ENCODE results near the gene STK33. TPM values are rescaled to one million over a fixed set of nuclear protein-coding genes. Genes with fewer than 3 reads are reported as not detected.

Gene STK33
- total RNA-seq, 1 experiment from 2014 or later = 10.9 TPM

- TF ChIP-seq, protein P1, sequence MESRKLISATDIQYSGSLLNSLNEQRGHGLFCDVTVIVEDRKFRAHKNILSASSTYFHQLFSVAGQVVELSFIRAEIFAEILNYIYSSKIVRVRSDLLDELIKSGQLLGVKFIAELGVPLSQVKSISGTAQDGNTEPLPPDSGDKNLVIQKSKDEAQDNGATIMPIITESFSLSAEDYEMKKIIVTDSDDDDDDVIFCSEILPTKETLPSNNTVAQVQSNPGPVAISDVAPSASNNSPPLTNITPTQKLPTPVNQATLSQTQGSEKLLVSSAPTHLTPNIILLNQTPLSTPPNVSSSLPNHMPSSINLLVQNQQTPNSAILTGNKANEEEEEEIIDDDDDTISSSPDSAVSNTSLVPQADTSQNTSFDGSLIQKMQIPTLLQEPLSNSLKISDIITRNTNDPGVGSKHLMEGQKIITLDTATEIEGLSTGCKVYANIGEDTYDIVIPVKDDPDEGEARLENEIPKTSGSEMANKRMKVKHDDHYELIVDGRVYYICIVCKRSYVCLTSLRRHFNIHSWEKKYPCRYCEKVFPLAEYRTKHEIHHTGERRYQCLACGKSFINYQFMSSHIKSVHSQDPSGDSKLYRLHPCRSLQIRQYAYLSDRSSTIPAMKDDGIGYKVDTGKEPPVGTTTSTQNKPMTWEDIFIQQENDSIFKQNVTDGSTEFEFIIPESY (IDR thresholded peaks at IDR 0.05; ENCODE audit: extremely low read depth, insufficient replicate concordance, low read length) = no peak
- TF ChIP-seq ZNF274 (IDR thresholded peaks at IDR 0.05; ENCODE audit: low read depth, low read length) (no peak), ELF1 (IDR thresholded peaks at IDR 0.05; ENCODE audit: borderline replicate concordance, low read depth) (no peak), POLR2A (IDR thresholded peaks at IDR 0.05; ENCODE audit: borderline replicate concordance, extremely low read depth, insufficient read depth, insufficient read length) (no peak)
Measured at GRCh38 chr11:8564526-8564925, 29.5 kb downstream of the STK33 start (continued).

- RAD21 ChIA-PET (ENCODE audit: low non-redundant PET in 1 of 2, low total read pairs in 2 of 2, uncharacterized antibody in 2 of 2, unreplicated experiment in 2 of 2) = no interaction called here
- ATAC-seq (no peak), DNase-seq (ENCODE audit: low read depth, low spot score) (no peak)
- Histone ChIP-seq H3K36me3 (ENCODE audit: control insufficient read depth in 1 of 2, insufficient read depth in 2 of 2, low read length in 2 of 2) (no peaks in the 10 kb centered on the region), H3K27me3 (ENCODE audit: insufficient read depth, low read length) (no peaks in the 10 kb centered on the region), H2AFZ (ENCODE audit: low read depth, low read length, poor library complexity, severe bottlenecking) (no peak overlapping the region), H3K4me3 (replicated peaks in 1 of 2; ENCODE audit: low read depth in 1 of 2, low read length in 2 of 2) (no peak overlapping the region), H3K4me2 (ENCODE audit: low read length) (no peak overlapping the region), H3K27ac (ENCODE audit: low read depth, low read length) (no peak overlapping the region), H3K79me2 (ENCODE audit: insufficient read depth, low read length) (no peaks in the 10 kb centered on the region), H3K4me1 (ENCODE audit: control insufficient read depth in 1 of 2, insufficient read depth in 2 of 2, low read length in 2 of 2) (0 out of 4 replicates have a peak, but pooled peaks cover 0 to 4% of the 10 kb centered on the region in 2 experiments), H3K9me2 (ENCODE audit: insufficient read depth) (no peaks in the 10 kb centered on the region), H4K20me1 (ENCODE audit: insufficient read depth) (no peaks in the 10 kb centered on the region), H3K9me3 (ENCODE audit: control insufficient read depth in 1 of 2, insufficient read depth in 1 of 2, low read depth in 1 of 2, low read length in 2 of 2) (0 out of 4 replicates have a peak, but pooled peaks cover 0 to 4% of the 10 kb centered on the region in 2 experiments), H3K9ac (ENCODE audit: low read length) (no peak overlapping the region)
- BruUV-seq (replicated peaks) = no TSS peak
- POLR2A ChIA-PET = no interaction called here
- intact Hi-C loops (cut with micrococcal nuclease) = no loop called here
- CTCF ChIA-PET = no interaction called here
- TF ChIP-seq FOSL1 (IDR thresholded peaks at IDR 0.05; ENCODE audit: low read depth) (no peak), REST (IDR thresholded peaks at IDR 0.05; ENCODE audit: low read depth) (no peak), SP1 (IDR thresholded peaks at IDR 0.05; ENCODE audit: low read depth) (no peak), TCF7L2 (IDR thresholded peaks at IDR 0.05; ENCODE audit: borderline replicate concordance, extremely low read depth, insufficient read depth, insufficient read length) (no peak), YY1 (IDR thresholded peaks at IDR 0.05; ENCODE audit: extremely low read depth, insufficient replicate concordance, low read depth, low read length) (no peak), ZFX (IDR thresholded peaks at IDR 0.05) (no peak), SRF (IDR thresholded peaks at IDR 0.05; ENCODE audit: low read depth) (no peak), RAD21 (IDR thresholded peaks at IDR 0.05; ENCODE audit: low read depth) (no peak), POLR2A (IDR thresholded peaks at IDR 0.05; ENCODE audit: borderline replicate concordance, extremely low read depth, insufficient read depth, insufficient read length) (no peak), EZH2 (IDR thresholded peaks at IDR 0.05) (no peak), CEBPB (IDR thresholded peaks at IDR 0.05; ENCODE audit: low read depth) (no peak), ZNF274 (IDR thresholded peaks at IDR 0.05; ENCODE audit: low read depth, low read length) (no peak), ELF1 (IDR thresholded peaks at IDR 0.05; ENCODE audit: borderline replicate concordance, low read depth) (no peak), JUND (IDR thresholded peaks at IDR 0.05) (no peak)
- TF ChIP-seq, protein P2, sequence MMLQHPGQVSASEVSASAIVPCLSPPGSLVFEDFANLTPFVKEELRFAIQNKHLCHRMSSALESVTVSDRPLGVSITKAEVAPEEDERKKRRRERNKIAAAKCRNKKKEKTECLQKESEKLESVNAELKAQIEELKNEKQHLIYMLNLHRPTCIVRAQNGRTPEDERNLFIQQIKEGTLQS (IDR thresholded peaks at IDR 0.05) = no peak
- TF ChIP-seq, protein P1 (IDR thresholded peaks at IDR 0.05; ENCODE audit: extremely low read depth, insufficient replicate concordance, low read length) = no peak
Measured at GRCh38 chr11:8561461-8561860, 32.6 kb downstream of the STK33 start.
